Measurements from ENCODE around the gene CPSF7. TPM values are rescaled to one million over a fixed set of nuclear protein-coding genes. Genes with fewer than 3 reads are reported as not detected.
A peak's percentile ranks its signal among the peaks of the same experiment; 100 is the strongest.

CPSF7 gene
- total RNA-seq, 2 donors from 2014 or later = 24.6 to 31.4 TPM

DNA sequence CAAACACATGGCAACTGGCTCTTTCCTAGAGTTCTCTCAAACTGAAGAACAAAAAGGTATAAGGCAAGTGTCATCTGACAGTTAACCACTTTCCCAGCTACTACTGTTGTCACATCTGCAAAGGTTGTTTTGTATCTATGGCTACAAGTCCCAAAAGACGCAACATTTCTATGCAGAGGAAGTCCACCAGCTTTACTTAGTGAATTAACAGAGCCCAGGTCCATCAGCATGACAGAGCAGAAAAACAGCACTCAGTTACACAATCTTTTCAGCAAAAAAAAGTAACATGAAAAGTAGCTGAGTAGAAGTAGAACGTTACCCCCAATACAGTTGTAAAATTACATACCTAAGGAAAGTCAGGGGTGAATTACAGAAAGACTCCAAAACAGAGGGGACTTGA is 12.1 kb downstream of the CPSF7 start:
- Histone ChIP-seq H3K4me1 (peaks cover 0 to 17% of the 10 kb centered on the region in 2 donors), H3K4me3 (no peak overlapping the region), H3K27ac (peak overlapping the region in 1 of 2 donors; percentile 12), H3K27me3 (no peaks in the 10 kb centered on the region), H3K9me3 (no peaks in the 10 kb centered on the region), H3K36me3 (peaks cover 84% of the 10 kb centered on the region)
- TF ChIP-seq, protein P1, sequence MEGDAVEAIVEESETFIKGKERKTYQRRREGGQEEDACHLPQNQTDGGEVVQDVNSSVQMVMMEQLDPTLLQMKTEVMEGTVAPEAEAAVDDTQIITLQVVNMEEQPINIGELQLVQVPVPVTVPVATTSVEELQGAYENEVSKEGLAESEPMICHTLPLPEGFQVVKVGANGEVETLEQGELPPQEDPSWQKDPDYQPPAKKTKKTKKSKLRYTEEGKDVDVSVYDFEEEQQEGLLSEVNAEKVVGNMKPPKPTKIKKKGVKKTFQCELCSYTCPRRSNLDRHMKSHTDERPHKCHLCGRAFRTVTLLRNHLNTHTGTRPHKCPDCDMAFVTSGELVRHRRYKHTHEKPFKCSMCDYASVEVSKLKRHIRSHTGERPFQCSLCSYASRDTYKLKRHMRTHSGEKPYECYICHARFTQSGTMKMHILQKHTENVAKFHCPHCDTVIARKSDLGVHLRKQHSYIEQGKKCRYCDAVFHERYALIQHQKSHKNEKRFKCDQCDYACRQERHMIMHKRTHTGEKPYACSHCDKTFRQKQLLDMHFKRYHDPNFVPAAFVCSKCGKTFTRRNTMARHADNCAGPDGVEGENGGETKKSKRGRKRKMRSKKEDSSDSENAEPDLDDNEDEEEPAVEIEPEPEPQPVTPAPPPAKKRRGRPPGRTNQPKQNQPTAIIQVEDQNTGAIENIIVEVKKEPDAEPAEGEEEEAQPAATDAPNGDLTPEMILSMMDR (IDR thresholded peaks at IDR 0.05) = no peak
- no peak for DNase-seq (ENCODE audit: low spot score)

DNA sequence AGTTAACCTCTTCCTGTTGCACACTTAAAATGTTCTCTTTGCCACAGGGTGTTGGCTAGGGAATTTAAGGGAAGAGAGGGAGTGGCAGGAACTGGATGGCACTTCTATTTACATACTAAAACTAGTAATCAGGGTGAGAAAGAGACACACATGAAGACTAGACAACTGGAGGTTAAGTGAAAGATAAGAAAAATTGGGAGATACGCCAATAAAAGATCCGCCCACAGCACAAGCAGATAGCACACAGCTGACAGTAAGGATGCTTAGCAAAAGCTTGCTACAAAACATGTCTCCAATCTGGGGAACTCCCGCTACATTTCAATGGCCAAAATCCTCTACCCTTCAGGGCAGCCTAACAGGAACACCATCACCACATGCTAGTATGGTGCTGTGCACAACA is 12.8 kb downstream of the CPSF7 start:
- TF ChIP-seq, protein P1 (IDR thresholded peaks at IDR 0.05) = no peak
- peak overlapping the region in 1 of 2 donors; percentile 28 for H3K27ac ChIP-seq
- H3K4me1 ChIP-seq = peaks cover 0 to 17% of the 10 kb centered on the region in 2 donors
- peaks cover 91% of the 10 kb centered on the region for H3K36me3 ChIP-seq
- H3K4me3 ChIP-seq = no peak overlapping the region
- no peaks in the 10 kb centered on the region for H3K9me3 ChIP-seq
- no peaks in the 10 kb centered on the region for H3K27me3 ChIP-seq
- no peak for DNase-seq (ENCODE audit: low spot score)

DNA sequence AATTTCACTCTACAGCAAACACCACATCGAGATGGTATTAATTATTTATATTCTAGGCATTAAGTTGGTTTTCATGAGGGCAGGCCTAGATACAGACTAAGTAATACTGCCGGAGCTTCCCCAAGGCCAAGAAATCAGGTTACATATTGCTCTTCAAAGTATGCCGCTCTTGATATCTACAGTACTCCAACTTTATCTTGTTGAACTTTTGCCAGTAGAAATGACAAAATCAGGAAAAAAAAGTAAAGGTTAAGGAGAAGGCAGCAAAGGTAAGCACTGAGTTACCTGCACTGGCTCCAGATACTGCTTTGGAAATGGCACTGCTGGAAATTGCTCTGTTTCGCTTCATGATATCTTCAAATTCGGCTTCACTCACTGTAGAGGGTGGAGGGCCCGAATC is 14.4 kb downstream of the CPSF7 start:
- H3K9me3 ChIP-seq = no peaks in the 10 kb centered on the region
- DNase-seq (ENCODE audit: low spot score) = no peak
- H3K27ac ChIP-seq = no peak overlapping the region
- peaks cover 0 to 17% of the 10 kb centered on the region in 2 donors for H3K4me1 ChIP-seq
- no peaks in the 10 kb centered on the region for H3K27me3 ChIP-seq
- H3K36me3 ChIP-seq = peaks cover 97% of the 10 kb centered on the region
- TF ChIP-seq, protein P1 (IDR thresholded peaks at IDR 0.05) = no peak
- no peak overlapping the region for H3K4me3 ChIP-seq

DNA sequence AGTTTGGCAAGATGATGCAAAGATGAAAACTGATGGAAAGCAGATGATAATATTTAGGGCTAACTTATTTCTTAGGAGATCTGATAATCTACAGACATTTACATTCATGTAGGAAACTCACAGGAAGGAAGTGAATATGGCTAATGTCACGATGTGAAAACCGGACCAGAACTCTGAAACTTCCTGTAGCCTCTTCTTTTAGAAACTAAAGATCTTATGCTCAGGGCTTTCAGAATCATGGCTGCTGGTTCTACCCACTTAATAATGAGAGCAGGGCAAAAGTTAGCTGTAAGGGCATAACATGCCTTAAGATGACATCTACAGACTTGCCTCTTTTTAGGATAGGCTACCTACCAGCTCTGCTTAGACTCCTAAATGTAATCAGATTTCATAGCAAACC is 15.2 kb downstream of the CPSF7 start:
- Histone ChIP-seq H3K27me3 (no peaks in the 10 kb centered on the region), H3K9me3 (no peaks in the 10 kb centered on the region), H3K4me1 (peaks cover 0 to 17% of the 10 kb centered on the region in 2 donors), H3K36me3 (peaks cover 97% of the 10 kb centered on the region), H3K4me3 (no peak overlapping the region), H3K27ac (no peak overlapping the region)
- TF ChIP-seq, protein P1 (IDR thresholded peaks at IDR 0.05) = no peak
- DNase-seq (ENCODE audit: low spot score) = no peak

DNA sequence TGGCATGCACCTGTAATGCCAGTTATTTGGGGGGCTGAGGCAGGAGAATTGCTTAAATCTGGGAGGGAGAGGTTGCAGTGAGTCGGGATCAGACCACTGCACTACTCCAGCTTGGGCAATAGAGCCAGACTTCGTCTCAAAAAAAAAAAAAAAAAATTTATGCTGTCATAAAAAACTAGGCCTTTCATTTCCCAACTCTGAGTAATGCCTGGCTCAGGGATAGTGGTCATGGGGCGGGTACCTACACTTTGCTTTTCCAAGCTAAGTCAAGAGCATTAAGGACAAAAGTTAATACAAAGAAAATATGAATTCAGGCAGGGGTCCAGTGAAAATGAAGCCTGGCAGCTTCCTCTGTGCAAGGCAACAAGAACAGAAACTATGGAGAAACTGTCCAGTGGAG is 16.3 kb downstream of the CPSF7 start:
- Histone ChIP-seq H3K4me3 (no peak overlapping the region), H3K27ac (no peak overlapping the region), H3K4me1 (peaks cover 0 to 17% of the 10 kb centered on the region in 2 donors), H3K9me3 (no peaks in the 10 kb centered on the region), H3K27me3 (no peaks in the 10 kb centered on the region), H3K36me3 (peaks cover 97% of the 10 kb centered on the region)
- DNase-seq (ENCODE audit: low spot score) = no peak
- TF ChIP-seq, protein P1 (IDR thresholded peaks at IDR 0.05) = no peak

DNA sequence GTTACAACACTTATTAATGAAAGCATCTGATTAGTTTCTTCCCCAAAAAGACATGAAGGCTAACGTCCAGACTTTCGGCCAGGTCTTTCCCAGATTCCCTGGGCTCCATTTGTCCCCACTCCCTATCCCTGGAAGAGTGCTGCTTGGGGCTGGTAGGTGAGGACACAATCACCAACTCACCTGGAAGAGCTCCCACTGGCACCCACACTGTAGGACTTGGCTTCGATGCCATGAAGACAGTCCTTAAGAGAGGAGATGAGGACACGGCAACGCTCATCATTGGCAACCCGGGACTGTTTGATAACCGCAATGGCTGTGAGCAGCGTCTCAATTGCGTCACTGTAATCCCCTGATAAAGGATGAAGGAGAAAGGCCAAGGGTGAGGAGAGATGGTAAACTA is 18.2 kb downstream of the CPSF7 start:
- DNase-seq (ENCODE audit: low spot score) = no peak
- peaks cover 0 to under 1% of the 10 kb centered on the region in 2 donors for H3K4me1 ChIP-seq
- H3K27ac ChIP-seq = no peak overlapping the region
- H3K36me3 ChIP-seq = peaks cover 100% of the 10 kb centered on the region
- TF ChIP-seq, protein P1 (IDR thresholded peaks at IDR 0.05) = no peak
- H3K27me3 ChIP-seq = no peaks in the 10 kb centered on the region
- no peaks in the 10 kb centered on the region for H3K9me3 ChIP-seq
- no peak overlapping the region for H3K4me3 ChIP-seq

Data from right atrium auricular region (tissue), 2 donors.